GM12801 (cell line): Measurements from ENCODE around the gene AQP12A.
"Not testable (repeated sequence)": the region's sequence is repeated elsewhere in the genome, so short reads cannot be mapped to it uniquely, and the experiment has no call there.

Experiments used
- CTCF ChIP-seq: IDR thresholded peaks from one replicate; pipeline ENCODE4 v1.5.1; 2011; ENCODE audit warnings: control low read depth; ENCODE audit not compliant: insufficient read length; ENCODE audit errors: extremely low read depth

The AQP12A gene

GRCh38 chr2:240691631-240692420, at the start of gene AQP12A:
TSS of gene AQP12A (plus strand) at chr2:240691866. CDS start at chr2:240691914, 48 bp downstream.
- not testable (repeated sequence) for TF ChIP-seq CTCF

GRCh38 chr2:240642061-240642805, 49.4 kb upstream of the AQP12A start:
- no peak for TF ChIP-seq CTCF

GRCh38 chr2:240642806-240643092, 48.9 kb upstream of the AQP12A start:
- no peak for TF ChIP-seq CTCF

GRCh38 chr2:240643093-240643810, 48.4 kb upstream of the AQP12A start:
- TF ChIP-seq CTCF: no peak

- no peak for TF ChIP-seq CTCF
Measured at GRCh38 chr2:240643811-240644150, 47.9 kb upstream of the AQP12A start.

GRCh38 chr2:240644171-240644651, 47.5 kb upstream of the AQP12A start:
- no peak for TF ChIP-seq CTCF

- no peak for TF ChIP-seq CTCF
Measured at GRCh38 chr2:240644859-240645301, 46.8 kb upstream of the AQP12A start.
